ENCODE data around the gene FOXI1.

- no peak for TF ChIP-seq POLR2AphosphoS5 (IDR thresholded peaks at IDR 0.05; ENCODE audit: insufficient read depth in 1 of 2, low read depth in 1 of 2)
- TF ChIP-seq, protein P1, sequence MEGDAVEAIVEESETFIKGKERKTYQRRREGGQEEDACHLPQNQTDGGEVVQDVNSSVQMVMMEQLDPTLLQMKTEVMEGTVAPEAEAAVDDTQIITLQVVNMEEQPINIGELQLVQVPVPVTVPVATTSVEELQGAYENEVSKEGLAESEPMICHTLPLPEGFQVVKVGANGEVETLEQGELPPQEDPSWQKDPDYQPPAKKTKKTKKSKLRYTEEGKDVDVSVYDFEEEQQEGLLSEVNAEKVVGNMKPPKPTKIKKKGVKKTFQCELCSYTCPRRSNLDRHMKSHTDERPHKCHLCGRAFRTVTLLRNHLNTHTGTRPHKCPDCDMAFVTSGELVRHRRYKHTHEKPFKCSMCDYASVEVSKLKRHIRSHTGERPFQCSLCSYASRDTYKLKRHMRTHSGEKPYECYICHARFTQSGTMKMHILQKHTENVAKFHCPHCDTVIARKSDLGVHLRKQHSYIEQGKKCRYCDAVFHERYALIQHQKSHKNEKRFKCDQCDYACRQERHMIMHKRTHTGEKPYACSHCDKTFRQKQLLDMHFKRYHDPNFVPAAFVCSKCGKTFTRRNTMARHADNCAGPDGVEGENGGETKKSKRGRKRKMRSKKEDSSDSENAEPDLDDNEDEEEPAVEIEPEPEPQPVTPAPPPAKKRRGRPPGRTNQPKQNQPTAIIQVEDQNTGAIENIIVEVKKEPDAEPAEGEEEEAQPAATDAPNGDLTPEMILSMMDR (IDR thresholded peaks at IDR 0.05) = no peak
Observed at GRCh38 chr5:170143710-170144109, 38.0 kb downstream of the FOXI1 start.

All from vagina (tissue), 2 donors.